Activated gamma-delta T cell treated with Interleukin-2 at 50 U/mL for 16 hours (primary cell): Measurements from ENCODE around the gene ETV6.
A peak's percentile ranks its signal among the peaks of the same experiment; 100 is the strongest.
"Not testable (repeated sequence)": the region's sequence is repeated elsewhere in the genome, so short reads cannot be mapped to it uniquely, and the experiment has no call there.

ENCODE experiments used
- DNase-seq: peaks from one replicate; pipeline ENCODE4 v3.0.0-alpha.2; 2020

Gene ETV6

DNA sequence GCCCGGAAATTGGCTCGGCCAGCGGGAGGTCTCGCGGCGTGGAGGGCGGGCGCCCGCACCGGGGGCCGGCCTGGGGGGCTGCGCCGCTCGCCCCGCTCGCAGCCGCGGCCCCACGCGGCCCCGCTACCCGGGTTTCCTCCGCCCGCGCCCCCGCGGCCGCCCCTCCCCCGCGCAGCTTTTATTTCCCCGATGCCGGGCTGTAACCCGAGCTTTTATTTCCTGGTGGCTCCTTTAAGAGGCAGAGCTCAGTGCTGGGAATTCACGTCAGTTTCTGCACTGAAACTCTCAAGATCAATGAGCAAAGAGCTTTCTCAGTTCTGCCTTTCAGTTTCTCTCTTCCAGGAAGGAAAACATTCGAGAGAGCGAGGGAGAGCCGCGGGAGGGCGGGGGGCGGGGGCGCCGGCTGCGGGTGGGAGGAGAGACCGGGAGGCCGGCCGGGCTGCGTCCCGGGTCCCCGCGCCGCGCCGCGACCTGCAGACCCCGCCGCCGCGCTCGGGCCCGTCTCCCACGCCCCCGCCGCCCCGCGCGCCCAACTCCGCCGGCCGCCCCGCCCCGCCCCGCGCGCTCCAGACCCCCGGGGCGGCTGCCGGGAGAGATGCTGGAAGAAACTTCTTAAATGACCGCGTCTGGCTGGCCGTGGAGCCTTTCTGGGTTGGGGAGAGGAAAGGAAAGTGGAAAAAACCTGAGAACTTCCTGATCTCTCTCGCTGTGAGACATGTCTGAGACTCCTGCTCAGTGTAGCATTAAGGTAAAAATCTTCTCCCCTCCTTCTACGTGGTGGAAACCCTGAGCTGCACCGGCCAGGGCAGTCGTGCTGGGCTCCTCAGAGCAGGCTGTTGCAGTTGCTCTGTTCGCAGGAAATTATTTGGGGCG is at the start of gene ETV6:
TSS of gene ETV6 (plus strand) at position 262 of the 873 bp plus-strand sequence. CDS start at position 716, 454 bp downstream.
- DNase-seq = peak; percentile 38

DNA sequence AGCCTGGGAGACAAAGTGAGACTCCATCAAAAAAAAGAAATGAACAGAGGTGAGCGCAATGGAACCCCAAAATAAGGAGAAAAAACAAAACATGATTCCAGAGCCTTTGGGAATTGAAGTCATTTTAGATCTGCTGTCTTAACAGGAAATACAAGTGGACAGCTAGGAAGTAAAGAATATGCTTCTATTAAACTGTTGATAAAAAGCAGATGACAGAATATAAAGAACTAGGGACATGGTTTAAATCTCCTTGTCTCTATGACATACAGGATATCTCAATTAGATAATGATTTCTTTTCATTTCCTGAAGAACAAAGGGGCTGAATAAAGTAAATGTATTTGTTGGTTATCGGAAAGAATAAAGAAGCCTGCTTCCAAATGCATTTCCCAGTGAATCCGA is 49.3 kb upstream of the ETV6 start:
- no peak for DNase-seq

DNA sequence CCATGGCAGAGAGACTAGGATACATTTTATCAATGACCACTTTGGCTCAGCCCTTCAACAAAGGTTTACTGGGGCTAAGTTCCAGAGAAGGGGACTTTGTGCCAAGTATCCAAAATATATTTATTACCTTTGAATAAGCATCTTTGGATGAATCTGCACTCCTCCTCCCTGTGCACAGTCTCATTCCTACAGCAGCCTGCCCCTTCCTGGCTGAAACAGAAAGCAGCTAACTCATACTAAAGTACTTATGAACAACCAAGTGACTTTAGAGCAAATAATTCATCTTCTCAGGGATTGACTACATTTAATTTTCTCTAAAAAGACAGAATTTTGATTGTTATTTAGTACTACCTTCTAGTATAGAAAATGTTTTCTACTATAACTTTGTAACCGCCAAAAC is 47.8 kb upstream of the ETV6 start:
- DNase-seq = no peak

DNA sequence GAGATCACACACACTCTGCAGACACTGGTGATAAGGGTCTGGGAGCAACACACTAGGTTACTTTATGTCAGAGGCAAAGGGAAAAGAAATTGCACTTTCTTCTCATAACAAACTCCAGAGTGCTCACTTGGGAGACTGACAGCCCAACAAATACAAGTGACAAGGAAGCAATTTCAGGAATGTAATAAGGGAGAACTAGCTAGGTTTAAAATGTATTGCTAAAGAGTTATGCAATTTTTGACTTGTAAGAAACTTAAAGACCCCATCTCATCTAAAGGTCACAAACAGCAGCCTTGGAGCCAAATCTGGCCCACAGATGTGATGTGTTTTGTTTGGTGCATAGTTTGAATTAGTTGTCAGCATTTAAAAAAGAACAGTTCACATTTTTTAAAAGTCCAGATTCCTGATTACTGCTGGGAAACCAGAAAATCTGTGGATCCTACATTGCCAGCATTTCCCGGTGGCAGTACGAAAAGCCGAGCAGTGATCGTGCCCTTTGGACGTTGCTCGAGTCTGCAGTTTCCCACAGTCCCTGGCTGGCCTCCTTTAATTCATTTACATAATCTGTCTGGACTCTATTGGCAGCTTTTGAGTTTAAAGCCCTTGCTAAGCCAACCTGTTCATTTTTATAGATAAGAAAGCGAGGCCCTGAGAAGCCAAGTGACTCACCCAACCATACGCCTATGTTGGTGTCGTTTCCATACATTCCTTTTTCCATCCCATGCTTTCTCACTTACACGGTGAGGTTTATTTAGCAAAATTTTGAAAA is 42.0 kb upstream of the ETV6 start:
- no peak for DNase-seq

DNA sequence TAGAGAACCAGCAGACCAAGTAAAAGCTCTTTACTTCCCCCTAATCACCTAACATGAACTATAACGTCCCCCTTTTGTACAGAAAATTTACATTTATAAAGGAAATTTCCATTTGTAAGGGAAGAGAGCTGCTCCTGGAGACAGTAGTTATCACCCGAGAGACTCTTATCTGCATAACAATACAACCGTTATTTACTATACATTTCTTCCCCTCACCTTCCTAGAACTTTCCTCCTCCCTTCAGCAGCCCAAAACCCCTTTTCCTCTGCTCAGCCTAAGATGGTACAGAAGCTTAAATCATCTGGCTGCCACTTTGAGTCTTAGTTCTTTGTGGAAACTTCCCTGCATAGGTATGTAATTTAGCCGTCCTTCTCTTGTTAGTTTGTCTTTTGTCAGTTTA is 40.4 kb upstream of the ETV6 start:
- no peak for DNase-seq

DNA sequence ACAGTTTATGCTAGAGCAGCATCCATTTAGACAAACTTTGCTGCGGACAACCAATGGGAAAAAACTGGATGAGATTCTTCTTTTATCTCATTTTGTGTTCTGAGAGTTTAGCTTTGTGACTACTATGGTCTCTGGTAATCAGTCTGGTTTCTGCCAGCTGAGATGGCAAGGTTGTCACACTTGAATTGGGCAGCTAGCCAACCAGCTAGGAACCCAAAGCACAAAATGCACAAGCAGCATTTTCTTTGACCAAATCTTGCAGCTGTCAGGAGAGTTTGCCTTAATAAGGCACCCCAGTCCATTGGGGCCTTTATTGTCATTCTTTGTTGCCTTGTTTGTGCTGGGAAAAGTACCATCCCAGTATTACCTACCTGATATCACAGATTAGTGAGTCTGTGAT is 34.0 kb upstream of the ETV6 start:
- DNase-seq = no peak

DNA sequence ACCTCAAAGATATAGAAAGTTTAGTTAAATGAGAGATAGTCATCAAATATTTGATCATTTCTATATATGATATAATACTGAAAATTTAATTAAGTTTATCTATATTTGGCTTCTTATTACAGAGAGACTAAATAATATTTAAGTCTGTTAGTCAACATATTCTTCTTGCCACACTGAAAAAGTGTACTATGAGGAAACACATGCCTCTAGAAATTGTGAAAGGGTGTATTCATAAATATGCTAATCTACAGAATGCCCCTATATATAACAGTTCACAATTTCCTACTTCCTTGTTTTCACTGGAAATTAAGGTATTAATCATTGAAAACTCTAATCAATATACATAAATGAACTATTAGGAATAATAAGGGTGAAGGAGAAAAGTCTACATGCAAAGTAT is 31.4 kb upstream of the ETV6 start:
- DNase-seq = no peak

DNA sequence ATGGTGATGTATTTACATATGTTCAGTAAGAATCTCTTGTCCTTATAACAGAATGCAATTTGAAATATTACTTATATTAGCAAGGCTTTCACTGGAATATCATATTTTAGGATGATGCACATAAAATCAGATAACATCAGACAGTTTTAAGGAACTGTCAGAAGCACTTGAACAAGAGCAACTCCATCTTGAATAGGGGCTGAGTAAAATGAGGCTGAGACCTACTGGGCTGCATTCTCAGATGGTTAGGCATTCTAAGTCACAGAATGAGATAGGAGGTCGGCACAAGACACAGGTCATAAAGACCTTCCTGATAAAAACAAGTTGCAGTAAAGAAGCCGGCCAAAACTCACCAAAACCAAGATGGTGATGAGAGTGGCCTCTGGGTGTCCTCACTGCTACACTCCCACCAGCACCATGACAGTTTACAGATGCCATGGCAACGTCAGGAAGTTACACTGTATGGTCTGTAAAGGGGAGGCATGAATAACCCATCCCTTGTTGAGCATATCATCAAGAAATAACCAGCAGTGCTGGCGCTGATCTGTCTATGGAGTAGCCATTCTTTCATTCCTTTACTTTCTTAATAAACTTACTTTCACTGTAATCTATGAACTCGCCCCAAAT is 27.6 kb upstream of the ETV6 start:
- DNase-seq = peak; percentile 14

DNA sequence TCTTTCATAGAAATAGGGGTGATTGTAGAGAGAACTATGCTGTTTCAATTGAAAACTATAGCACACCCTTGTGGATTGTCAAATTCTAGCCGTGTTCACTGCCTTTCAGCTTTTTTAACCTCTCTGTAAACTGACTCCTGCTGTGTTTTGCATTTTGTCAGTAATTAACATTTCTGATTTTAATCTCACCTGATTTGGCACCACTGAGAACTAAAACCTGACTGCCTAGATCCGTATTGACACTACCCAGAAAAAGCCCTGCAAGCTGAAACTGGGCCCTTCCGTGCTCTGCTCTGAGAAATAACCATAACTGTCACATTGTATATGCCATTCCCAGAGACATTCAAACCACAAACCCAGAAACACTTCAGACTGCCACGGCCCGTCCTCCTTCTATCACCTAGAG is 26.6 kb upstream of the ETV6 start:
- no peak for DNase-seq

DNA sequence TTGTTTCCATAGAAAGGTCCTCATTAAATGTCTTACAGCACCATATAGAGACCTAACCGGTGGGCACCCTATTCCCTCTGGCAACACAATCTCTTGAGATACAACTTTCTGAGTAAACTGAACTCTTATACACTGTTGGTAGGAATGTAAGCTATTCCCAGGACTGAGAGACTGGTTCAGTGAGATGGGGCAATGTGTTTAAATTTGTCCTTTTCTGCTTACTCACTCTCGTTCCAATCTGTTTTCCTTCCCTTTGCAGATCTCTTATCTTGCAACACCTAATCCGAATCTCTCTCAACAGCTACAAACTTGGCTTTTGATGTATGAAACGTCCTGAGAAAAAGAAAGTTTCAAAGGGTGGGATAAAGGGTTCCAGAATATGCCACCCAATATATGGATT is 26.1 kb upstream of the ETV6 start:
- no peak for DNase-seq

DNA sequence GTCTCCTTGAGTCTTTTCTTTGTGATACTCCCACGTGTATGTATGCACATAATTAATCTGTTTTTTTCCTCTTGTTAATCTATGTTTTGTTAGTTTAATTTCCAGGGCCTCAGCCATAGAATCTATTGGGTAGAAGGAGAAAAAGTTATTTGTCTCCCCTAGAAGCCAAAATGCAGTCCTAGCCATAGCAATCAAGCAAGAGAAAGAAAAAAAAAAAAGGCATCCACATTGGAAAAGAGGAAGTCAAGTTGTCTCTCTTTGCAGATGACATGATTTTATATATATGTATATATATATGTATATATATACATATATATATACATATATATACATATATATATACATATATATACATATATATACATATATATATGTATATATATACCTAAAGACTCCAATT is 25.4 kb upstream of the ETV6 start:
- no peak for DNase-seq

DNA sequence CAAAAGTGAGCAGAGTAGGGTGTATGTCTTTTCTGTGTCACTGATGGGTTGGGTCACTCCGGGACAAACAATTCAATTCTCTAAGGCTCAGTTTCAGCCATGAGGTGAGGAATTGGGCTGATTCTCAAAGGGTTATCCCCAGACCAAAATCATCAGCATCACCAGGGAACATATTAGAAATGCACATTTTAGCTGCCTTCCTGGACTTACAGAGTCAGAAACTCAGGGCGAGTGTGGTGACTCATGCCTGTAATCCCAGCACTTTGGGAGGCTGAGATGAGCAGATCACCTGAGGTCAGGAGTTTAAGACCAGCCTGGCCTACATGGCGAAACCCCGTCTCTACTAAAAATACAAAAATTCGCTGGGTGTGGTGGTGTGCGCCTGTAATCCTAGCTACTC is 21.8 kb upstream of the ETV6 start:
- not testable (repeated sequence) for DNase-seq

DNA sequence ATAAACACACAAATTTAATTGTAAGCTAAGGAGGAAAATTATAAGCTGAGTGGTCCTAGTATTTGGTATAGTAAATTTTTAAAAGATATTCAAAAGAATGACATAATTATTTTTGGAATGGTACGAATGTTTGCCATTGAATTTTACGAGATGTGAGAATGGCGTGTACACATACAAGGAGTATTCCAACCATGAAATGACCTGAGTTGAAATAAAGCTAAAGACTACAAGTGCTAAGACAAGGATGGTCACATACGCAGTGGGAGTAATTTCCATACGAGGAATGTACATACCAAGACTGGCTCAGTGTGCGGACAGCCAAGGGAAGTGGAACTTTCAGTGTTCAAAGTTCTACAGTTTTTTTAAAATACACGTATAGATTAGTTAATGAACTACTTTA is 21.1 kb upstream of the ETV6 start:
- DNase-seq = no peak

DNA sequence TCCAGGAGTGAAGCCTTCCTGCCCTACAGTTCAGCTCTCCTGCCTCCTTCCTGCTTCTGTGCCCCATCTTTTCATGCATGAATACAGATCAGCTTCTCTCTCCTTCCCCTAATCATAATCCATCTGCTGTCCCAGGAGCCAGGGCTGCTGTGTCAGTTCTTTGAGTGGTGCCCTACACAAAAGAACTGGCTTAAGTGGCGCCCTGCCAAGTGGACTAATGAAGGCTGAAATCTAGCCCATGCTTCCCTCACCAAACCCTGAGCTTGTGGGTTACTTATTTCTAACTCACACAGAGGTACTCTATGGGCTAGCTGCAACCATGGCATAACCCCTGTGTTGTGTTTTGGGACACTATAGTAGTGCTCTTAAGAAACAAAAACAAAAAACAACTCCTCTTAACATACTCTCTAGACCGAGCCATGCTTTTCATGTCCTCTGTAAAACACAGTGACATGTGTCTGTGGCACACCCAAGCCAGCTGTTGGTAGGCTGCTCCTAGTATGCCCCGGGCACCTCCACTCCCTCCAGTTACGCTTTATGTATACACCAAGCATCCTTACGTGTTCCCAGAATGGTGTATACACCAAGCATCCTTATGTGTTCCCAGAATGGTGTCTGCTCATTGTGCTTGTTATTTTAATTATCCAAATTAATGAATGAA is 19.3 kb upstream of the ETV6 start:
- no peak for DNase-seq

DNA sequence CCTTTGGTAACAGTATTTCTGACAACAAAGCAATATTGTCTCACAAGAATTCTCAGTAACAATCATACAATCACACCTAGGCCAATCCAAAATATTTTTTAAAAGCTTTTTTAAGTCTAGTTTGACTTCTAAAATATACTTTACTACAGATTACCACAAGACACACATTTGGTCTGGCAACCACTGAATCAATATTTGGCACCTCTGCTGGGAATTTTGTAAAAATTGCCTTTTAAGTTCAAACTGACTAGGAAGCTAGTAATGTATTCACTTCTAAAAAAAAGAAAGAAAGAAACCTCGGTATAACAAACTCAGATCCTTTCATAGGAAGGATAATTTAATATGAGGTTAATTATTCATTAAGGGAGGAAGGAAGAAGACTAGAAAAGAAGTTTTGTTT is 18.2 kb upstream of the ETV6 start:
- no peak for DNase-seq

DNA sequence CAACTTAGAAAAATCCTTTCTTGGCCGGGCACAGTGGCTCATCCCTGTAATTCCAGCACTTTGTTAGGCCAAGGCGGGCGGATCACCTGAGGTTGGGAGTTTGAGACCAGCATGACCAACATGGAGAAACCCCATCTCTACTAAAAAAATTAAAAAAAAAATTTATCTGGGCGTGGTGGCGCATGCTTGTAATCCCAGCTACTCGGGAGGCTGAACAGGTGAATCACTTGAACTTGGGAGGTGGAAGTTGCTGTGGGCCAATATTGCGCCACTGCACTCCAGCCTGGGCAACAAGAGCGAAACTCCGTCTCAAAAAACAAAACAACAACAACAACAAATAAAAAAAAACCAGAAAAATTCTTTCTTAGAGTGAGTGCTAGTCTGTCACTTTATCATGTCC is 17.6 kb upstream of the ETV6 start:
- not testable (repeated sequence) for DNase-seq

DNA sequence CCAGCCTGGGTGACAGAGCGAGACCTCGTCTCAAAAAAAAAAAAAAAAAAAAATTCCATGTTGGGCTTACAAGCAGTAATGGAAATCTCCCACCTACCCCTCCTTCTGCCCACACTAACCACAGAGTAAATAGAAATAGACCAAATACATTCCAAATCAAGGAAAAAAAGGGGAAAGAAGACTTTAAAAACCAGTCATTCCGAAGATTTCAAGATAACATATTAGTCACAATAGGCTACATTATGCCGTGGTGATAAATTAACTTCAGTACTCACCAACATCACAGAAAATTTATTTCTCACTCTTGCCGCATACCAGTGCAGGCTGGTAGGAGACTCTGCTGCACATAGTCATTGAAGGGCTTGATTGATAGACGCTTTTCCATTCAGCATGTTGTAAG is 15.5 kb upstream of the ETV6 start:
- DNase-seq = no peak

DNA sequence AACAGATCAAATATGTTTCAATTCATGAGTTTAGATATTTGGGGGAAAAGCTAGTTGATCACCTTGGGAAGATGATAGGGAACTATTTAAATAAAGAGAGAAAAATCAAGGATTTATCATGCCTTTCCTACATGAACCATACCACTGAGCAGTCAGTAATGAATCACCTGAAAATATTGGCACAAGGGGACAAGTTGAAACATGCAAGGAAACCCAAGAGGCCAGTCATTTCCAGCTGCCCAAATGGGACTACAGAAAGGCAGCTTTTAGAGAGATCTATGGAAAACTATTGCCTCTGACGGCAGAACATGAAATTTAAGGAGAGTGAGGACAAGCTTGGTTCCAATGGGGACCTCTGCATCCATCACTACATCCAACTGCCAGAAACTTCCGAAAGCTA is 14.1 kb upstream of the ETV6 start:
- DNase-seq = no peak

DNA sequence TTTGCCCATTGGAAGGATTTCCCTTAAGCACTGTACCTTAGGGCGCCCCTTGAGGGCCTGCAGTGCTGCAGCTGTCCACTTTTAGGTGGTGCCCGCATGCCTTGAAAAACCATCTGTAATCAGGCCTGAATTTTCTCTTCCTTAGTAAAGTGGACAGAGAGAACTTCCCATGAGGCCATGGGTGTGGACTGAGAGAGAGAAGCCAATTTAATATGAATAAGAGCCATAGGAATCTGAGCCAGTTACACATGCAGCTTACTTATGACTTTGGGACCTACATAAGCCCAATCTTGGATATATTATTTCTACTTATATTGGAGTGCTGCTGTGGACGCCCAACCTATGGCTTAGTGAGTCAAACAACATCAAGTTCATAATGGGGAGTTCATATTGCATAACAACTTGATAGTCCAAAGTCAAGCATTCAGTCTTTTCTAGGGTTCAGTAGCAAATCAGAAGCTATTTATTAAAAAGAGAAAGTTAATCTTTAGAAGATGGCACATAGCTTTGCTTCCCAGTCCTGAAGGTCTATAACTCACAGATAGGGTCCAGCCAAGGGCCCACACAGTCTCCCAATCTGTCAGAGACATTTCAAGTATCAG is 11.1 kb upstream of the ETV6 start:
- DNase-seq = no peak

DNA sequence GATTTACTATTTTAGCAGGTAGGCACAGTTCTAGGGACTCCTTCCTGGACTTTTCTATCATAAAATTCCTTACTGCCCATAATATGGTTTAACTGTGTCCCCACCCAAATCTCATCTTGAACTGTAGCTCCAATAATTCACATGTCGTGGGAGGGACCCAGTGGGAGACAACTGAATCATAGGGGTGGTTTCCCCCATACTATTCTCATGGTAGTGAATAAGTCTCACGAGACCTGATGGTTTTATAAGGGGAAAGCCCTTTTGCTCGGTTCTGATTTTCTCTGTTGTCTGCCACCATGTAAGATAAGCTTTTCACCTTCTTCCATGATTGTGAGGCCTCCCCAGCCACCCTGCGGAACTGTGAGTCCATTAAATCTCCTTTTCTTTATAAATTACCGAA is 10.0 kb upstream of the ETV6 start:
- no peak for DNase-seq

DNA sequence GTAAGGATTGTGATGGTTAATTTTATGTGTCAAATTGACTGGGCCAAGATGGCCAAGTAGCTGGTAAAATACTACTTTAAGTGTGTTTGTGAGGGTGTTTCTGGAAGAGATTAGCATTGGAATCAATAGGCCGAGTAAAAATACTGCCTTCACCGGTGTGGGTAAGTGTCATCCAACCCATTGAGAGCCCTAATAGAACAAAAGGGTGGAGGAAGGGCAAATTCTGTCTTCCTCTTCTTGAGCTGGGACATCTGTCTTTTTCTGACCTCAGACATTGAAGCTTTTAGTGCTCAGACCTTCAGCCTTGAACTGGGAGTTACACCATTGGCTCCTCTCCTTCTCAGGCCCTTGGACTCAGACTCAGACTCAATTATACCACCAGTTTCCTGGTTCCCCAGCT is 8.0 kb upstream of the ETV6 start:
- no peak for DNase-seq

DNA sequence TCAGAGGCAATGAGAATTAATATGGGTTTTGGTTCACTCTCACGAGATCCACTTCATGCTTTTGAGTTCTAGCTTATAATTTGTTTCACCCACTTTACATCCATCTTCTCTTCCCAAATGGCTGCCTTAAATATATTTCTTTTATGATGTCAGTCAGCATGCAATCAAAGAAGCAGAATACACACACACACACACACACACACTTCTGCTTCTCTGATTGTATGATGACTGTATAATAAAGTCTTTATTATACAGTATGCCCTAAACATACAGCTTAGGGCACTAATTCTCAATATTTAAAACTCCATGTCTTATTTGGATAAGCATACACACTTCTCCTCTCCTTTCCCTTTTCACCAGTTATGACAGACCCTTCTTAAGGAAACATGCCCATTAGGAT is 6.7 kb upstream of the ETV6 start:
- DNase-seq = no peak

DNA sequence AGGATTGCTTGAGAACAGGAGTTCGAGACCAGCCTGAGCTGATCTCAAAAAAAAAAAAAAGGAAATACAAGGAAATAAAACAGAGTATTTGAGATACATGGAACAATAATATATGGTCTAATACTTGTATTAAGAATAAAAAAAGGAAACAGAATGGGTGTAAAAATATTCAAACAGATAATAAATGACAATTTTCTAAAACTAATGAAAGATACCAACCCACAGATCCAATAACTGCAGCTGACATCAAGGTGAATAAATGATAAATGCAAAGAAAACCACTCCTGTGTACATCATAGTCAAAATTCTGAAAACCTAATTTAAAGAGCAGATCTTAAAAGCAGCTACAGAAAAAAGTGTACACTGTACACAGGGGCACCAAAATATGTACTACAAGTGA is 4.1 kb upstream of the ETV6 start:
- no peak for DNase-seq
